ENCODE data around the gene XCL1.
"Not testable (repeated sequence)": the region's sequence is repeated elsewhere in the genome, so short reads cannot be mapped to it uniquely, and the experiment has no call there.

XCL1 gene, protein sequence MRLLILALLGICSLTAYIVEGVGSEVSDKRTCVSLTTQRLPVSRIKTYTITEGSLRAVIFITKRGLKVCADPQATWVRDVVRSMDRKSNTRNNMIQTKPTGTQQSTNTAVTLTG

DNA sequence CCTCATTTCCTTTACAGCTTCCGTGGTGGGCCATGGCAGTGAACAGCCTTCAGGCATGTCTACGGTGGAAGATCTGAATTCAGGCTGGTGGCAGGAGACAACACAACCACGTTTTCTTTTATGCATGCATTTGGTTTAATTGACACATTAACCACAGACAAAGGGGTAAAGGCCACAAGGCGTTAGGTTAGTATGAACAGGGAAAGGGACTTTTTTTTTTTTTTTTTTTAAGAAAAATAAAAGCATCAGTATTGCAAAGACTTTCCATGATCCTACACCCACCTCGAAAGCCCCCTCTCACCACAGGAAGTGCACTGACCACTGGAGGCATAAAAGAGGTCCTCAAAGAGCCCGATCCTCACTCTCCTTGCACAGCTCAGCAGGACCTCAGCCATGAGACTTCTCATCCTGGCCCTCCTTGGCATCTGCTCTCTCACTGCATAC, at the start of gene XCL1:
Gene XCL1, plus strand, starts transcription at position 361 of the 444 bp plus-strand sequence. Its CDS starts 33 bp downstream, at position 394.
- H3K4me3 ChIP-seq (ENCODE audit: low read depth, low read length): not testable (repeated sequence)

DNA sequence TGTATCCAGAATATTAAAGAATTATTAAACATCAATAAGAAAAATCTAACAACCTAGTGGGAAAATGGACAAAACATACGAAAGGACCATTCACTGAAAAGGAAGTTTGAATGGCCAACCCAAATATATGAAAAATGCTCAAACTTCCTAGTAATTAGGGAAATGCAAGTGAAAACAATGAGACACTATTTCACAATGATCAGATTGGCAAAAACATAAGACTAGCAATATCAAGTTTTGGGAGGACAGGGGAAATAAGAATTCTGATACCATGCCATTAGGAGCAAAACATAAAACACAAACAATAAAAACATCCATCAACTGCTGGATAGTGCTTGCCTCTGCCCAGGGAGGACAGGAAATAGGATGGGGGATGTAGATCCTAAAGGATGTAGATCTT, 46.9 kb upstream of the XCL1 start:
- H3K4me3 ChIP-seq (ENCODE audit: low read depth, low read length): no peak overlapping the region
- TF ChIP-seq, protein P1, sequence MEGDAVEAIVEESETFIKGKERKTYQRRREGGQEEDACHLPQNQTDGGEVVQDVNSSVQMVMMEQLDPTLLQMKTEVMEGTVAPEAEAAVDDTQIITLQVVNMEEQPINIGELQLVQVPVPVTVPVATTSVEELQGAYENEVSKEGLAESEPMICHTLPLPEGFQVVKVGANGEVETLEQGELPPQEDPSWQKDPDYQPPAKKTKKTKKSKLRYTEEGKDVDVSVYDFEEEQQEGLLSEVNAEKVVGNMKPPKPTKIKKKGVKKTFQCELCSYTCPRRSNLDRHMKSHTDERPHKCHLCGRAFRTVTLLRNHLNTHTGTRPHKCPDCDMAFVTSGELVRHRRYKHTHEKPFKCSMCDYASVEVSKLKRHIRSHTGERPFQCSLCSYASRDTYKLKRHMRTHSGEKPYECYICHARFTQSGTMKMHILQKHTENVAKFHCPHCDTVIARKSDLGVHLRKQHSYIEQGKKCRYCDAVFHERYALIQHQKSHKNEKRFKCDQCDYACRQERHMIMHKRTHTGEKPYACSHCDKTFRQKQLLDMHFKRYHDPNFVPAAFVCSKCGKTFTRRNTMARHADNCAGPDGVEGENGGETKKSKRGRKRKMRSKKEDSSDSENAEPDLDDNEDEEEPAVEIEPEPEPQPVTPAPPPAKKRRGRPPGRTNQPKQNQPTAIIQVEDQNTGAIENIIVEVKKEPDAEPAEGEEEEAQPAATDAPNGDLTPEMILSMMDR (IDR thresholded peaks at IDR 0.05; ENCODE audit: borderline replicate concordance, insufficient read depth, low read depth, low read length): no peak

DNA sequence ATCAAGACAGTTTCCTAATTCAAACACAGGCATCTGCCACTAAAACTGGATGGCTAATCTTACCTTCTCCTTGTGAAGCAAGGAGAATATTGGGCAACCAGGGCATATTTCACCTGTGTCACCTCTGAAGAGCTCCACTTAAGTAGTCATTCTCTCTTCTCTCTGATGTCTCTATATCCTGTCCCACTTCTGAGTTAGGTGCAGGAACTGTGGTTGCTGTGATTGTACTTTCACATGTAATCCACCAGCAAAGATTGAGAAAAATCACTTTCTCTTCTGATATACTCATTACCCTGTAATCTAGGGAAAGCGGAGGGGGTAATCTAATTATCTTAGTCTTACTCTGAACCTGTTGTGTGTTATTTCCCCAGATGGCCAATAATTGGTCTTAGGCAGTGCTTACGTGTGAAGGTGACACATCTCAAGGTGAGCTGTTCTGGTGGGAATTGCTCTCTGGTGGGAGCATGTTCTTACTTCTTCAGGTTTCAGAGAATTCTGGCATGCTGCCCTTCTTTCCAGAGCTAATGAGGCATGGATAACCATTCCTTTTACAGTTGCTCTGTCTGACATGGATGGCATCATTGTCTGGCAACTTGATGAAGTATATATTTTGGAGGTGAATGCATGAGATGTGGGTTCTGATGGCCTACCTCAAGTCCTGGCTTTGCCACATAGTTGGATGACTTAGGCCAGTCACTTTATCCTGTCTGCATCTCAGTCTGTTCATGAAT, 44.6 kb upstream of the XCL1 start:
- H3K4me3 ChIP-seq (ENCODE audit: low read depth, low read length): no peak overlapping the region
- TF ChIP-seq, protein P1 (IDR thresholded peaks at IDR 0.05; ENCODE audit: borderline replicate concordance, insufficient read depth, low read depth, low read length): no peak

DNA sequence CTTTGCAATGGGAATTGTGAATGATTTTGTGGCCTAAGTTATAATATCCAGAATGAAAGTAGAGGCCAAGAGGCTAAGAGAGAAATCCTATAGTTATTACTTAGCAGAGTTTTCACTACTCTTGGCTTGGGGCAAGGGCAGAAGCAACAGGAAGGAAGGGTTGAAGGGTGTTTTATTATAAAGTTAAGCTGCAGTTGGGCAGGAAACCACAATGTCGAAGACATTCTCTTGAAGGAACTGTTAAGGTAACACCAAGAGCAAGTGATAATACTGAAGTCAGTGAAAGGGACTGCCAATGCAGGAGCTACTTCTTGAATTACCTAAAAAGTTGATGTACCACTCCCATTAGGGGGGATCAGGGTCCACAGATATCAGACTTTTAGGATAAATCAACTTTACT, 40.9 kb upstream of the XCL1 start:
- TF ChIP-seq, protein P1 (IDR thresholded peaks at IDR 0.05; ENCODE audit: borderline replicate concordance, insufficient read depth, low read depth, low read length): no peak
- H3K4me3 ChIP-seq (ENCODE audit: low read depth, low read length): no peak overlapping the region

DNA sequence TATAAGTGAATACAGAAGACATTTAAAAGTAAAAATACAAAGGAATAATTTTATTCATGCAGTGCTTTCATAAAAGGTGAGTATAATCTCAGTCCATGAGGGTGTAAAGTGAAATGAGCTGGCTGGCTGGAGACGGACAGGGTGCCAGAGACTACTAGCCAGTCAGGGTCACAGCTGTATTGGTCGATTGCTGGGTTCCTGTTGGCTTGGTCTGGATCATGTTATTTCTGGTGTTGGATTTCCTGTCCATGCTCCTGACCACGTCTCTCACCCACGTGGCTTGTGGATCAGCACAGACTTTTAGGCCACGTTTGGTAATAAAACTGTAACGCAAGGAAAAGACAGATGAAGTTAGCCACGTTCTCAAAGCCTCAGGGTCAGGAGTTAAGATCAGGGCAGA, 35.6 kb upstream of the XCL1 start:
- not testable (repeated sequence) for H3K4me3 ChIP-seq (ENCODE audit: low read depth, low read length)

DNA sequence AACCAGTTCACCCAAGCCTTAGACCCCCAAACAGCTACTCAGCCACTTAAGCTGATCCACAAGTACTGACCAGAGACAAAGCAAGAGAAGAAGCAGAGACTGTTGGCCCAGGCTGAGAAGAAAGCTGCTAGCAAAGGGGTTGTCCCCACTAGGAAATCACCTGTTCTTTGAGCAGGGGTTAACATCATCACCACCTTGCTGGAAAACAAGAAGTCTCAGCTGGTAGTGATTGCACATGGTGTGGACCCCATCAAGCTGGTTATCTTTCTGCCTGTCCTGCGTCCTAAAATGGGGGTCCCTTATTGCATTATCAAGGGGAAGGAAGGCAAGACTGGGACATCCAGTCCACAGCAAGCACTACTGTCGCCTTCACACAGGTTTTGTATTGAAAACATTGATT, 33.4 kb upstream of the XCL1 start:
- H3K4me3 ChIP-seq (ENCODE audit: low read depth, low read length): not testable (repeated sequence)

DNA sequence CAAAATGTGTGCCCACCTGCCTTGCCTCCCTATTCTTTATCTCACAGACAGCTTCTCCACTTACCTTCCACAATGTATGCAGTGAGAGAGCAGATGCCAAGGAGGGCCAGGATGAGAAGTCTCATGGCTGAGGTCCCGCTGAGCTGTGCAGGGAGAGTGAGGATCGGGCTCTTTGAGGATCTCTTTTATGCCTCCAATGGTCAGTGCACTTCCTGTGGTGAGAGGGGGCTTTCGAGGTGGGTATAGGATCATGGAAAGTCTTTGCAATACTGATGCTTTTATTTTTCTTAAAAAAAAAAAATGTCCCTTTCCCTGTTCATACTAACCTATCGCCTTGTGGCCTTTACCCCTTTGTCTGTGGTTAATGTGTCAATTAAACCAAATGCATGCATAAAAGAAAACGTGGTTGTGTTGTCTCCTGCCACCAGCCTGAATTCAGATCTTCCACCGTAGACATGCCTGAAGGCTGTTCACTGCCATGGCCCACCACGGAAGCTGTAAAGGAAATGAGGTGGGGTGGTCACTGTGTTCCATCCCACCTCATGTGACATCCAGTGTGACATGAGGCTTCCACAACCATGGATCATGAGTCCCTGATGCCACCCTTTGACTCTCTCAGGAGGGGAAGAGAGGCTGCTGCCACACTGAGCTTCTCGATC, 32.4 kb upstream of the XCL1 start, which contains the start of gene XCL2:
Gene XCL2, minus strand, starts transcription at position 158 of the 659 bp plus-strand sequence. Its CDS starts 33 bp downstream, at position 125.
- not testable (repeated sequence) for H3K4me3 ChIP-seq (ENCODE audit: low read depth, low read length)

DNA sequence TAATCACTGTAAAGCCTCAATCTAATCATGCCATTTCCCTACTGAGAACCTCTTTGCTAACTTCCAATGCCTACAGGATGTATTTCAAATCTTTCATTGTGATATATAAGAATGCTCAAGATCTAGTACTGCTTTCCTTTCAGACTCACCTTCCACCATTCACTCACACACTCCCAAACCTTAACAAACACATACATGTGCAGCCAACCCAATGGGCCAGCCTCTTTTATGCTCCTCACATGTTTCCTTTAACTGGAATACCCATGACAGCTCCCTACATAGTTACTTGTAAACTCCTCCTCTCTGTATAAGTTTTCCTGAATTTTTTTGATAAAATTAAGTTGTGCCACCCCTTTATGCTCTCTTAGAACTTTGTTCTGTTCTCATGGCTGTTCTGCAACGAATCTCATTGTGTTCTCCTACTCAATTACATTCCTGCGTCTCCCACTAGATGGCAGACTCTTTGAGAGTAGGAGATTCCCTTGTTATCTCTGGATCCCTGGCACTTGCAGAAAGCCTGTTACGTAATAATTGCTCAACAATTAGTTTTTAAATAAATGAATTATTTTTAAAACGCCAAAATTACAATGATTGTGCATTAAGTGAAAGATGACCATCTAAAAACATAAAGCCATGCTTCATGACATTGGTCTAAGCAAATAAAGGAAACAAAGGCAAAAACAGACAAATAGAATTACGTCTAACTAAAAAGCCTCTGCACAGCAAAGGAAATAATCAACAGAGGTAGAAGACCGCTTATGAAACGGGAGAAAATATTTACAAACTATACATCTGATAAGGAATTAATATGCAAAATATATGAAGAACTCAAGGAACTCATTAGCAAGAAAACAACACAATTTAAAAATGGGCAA, 30.5 kb upstream of the XCL1 start:
- not testable (repeated sequence) for H3K4me3 ChIP-seq (ENCODE audit: low read depth, low read length)
- TF ChIP-seq, protein P1 (IDR thresholded peaks at IDR 0.05; ENCODE audit: borderline replicate concordance, insufficient read depth, low read depth, low read length): peak; percentile 30; the same call in 1 of the 2 replicates

DNA sequence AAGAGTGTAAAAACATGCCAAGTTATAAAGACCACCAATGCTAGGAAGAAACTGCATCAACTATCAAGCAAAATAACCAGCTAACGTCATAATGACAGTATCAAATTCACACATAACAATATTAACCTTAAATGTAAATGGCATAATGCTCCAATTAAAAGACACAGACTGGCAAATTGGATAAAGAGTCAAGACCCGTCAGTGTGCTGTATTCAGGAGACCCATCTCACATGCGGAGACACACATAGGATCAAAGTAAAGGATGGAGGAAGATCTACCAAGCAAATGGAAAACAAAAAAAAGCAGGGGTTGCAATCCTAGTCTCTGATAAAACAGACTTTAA, 29.9 kb upstream of the XCL1 start:
- H3K4me3 ChIP-seq (ENCODE audit: low read depth, low read length): not testable (repeated sequence)

Data from GM12875 (cell line).